Stimulated activated CD8-positive, alpha-beta memory T cell treated with anti-CD3 and anti-CD28 coated beads, Interleukin-2, amount 100 ng/mL, for 48 hours (primary cell): ENCODE data around the gene IFNA5.

ENCODE experiments used
- DNase-seq, 2 donors: peaks; one replicate each; pipeline ENCODE4 v3.0.0-alpha.2; 2020; ENCODE audit warnings: low read depth in 2 of 2

The IFNA5 gene

GRCh38 chr9:21305213-21305612 lies at the start of gene IFNA5:
TSS of gene IFNA5 (minus strand) at chr9:21305313. CDS start at chr9:21305256, 57 bp downstream.
- no peak for DNase-seq

DNA sequence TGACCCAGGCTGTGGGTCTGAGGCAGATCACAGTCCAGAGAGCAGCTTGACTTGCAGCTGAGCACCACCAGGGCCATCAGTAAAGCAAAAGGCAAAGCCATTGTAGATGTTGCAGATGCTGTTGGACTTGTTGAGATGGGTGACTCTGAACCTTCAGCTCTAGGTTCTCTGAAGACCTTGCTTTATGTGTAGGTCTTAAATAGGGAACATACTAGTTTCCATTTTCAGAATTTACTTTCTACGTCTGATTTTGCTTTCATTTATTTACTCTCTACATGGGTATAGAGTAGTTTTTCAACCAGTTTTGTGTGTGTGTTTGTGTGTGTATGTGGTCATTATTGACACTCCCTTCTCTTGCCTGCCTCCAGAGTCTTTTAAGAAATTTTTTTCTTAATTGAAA lies 45.7 kb upstream of the IFNA5 start, which contains the start of gene IFNA6:
IFNA6 (minus strand) TSS at position 101 of the 400 bp plus-strand sequence; CDS start at position 101, 0 bp downstream.
- DNase-seq, result no peak

GRCh38 chr9:21348430-21348970 lies 43.4 kb upstream of the IFNA5 start:
- no peak for DNase-seq

DNA sequence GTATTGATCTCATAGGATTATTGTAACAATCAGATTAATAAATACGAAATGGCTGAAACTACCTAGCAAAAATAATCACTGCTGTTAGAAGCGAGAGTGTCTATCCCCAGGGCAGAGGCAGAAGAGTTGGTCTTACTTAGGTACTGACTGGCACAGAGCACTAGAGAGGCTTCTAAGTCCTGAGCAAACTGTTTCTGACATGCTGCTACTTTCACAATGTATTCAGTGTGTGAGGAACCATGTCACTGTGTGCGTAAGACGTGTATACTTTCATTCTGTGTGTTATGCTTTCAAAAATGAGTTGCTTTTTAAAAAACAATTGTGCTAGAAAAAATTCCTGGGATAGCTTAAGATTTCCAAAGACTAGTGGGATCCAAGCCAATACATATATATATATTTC lies 35.6 kb upstream of the IFNA5 start:
- DNase-seq, result no peak

- no peak for DNase-seq
Measured at GRCh38 chr9:21336457-21336856, 31.3 kb upstream of the IFNA5 start.

DNA sequence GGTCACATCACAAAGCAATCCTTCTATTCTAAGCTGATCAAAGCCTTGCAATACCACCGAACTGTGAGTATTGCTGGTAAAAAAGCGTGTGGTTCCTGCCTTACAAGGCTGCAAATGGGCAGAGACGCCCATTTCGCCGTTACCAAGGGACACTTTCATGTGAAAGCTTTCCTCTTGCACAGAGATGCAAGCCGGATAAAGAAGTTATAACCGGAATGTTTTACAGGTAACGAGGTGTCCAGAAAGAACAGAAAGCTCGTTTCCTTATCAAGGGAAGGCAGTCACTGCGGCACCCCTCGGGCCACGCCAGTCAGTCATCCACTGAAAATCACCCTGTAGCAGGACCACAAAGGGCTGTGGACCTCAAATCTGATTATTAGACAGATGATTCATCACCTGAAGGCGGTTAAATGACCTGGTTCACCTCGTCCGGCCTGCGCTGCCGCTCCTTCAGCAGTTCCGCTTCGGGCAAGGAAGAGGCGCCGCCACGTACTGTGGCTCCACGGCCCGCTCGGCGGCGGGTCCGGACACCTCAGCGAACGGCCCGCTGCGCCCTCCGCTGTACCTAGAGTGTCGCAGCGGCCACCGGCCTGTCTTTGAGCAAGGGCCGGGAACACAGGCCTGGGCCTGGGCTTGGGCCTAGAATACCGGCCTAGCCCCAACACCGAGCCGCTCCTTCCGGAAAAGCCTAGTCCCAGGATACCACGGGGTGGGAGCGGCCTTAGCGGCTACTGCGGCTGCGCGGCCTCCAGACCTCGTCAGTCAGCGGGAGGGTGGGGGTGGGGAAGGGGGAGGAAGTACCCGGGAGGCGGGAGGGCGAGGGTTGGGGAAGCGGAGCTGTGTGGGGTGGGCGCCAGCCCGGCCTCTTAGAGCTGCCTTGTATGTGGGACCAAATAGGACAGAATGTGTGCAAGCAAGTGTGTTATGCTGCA lies 29.9 kb upstream of the IFNA5 start, which contains the start of gene KLHL9:
KLHL9 (minus strand) TSS at position 704 of the 932 bp plus-strand sequence; CDS start at position 159, 545 bp downstream.
- DNase-seq, result peak; percentile 81 to 85

DNA sequence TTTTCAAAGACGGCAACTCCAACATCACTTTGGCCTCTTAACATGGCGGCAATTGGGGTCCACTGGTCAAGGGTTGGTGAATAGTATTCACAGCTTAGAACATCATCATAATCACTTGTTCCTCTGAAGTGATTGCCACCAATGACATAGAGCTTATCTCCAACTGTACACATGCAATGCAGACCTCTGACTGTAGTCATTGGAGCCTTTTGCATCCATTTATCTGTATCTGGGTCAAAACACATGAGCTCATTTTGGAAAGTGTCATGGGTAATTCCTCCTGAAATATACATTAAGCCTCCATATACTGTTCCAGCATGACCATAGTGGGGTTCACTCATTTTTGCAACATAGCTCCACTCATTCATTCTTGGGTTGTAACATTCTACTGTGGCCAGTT lies 28.1 kb upstream of the IFNA5 start:
- no peak for DNase-seq

DNA sequence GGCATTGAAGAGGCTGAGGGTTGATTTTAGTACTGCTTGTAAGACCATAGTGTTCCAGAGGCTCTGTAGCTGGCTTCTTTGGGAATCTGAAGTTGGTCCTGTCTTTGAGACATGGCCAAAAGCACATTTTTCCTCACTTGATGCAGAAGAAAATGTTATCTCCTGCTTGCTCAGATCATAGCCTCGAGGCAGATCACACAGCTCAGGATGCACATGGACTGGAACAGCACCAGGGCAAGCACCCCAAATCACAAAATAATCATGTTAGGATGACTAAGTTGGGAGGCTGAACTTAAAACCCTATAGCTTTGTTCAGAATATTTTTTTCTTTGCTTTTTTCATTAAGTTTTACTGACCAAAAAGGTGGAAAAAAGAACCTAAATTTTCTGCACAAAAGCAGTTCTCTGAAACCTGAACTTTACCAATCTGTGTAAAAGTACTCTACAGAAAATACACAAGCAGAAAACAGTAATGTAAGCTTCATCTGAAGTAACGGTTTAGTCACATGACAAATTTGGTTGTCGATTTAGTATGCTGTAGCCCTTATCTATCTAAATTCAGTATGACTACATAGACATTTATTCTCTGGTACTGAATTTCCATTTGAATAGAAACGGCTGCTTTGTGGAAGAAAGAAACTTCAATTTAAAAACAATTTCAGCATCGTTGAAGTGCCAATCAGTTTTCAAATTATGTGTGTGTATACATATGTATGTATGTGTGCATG lies 26.7 kb upstream of the IFNA5 start:
- no peak for DNase-seq

- DNase-seq, result no peak
Measured at GRCh38 chr9:21326526-21327139, 21.5 kb upstream of the IFNA5 start.

- no peak for DNase-seq
Measured at GRCh38 chr9:21324047-21324446, 18.9 kb upstream of the IFNA5 start.

- no peak for DNase-seq
Measured at GRCh38 chr9:21322911-21323461, 17.9 kb upstream of the IFNA5 start.

GRCh38 chr9:21320465-21320864 lies 15.4 kb upstream of the IFNA5 start:
- DNase-seq, result no peak

DNA sequence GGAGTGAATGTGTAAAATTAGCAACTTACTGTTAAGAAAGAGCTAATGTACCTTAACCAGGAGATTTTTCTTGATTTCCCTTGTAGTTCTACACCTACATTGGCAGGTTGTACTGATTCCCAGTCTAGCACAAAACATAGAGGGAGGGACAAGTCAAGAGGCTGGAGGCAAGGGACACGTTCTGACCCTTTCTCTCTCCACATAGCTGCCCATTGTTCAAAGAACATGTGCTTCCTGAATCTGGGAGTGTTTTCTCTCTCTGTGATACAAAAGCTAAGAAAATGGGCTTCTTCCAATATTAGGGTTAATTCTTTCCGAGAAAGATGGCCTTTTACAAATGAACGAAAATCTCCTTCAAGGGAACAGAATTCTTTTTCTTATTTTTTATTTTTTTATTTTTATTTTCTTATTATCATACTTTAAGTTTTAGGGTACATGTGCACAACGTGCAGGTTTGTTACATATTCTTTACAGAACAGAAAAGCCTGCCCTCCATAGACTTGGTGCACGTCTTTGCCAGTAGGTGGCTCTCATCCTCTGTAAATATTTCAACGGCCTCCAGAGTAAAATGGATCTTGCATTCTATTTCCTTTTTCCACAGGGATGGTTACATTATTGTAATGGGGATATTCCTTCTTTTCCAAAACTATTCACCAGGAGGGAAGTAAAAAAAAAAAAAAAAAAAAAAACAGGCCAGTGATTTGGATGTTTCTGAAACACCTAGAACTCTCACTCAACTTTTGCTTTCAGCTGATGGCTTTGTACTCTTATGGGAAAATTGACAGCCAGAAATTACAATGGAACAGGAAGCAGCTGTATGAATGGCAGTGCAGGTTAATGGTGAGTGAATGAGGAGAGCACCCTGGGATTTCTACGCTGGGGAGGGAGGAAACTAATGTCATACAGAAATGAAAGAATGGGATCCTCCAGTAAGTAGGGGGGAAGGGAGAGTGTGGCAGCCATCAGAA lies 13.1 kb upstream of the IFNA5 start:
- no peak for DNase-seq

DNA sequence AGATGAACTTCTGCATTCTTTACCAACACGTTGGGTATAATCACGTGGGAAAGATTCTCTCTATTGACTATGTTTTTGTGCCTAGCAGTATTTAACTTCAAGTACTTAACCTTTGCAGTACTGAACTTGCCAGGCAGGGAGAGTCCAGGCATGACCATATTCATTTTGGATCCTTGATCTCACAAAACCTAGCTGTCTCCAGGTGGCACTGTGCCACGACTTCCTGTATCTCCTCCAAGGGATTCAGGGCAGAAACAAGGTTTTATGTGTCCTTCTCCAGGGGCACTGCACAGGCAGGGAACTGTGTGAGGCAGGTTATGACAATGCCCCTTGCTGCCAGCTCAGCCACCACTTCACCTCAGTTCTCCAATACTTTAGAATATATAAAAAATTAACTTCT lies 11.7 kb upstream of the IFNA5 start:
- DNase-seq, result no peak

GRCh38 chr9:21316032-21316842 lies 11.1 kb upstream of the IFNA5 start:
- DNase-seq, result no peak

DNA sequence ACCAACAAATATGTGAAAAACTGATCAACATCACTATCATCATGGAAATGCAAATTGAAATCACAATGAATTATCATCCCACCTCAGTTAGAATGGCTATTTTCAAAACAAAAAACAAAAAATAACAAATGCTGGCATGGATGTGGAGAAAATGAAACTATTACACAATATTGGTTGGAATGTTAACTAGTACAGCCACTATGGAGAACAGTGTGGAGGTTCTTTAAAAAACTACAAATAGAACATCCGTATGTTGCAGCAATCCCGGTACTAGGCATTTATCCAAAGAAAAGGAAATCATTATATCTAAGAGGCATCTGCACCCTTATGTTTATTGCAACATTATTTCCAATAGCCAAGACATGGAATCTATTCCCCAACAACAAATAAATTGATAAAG lies 9.0 kb upstream of the IFNA5 start:
- no peak for DNase-seq

- no peak for DNase-seq
Measured at GRCh38 chr9:21311889-21312288, 6.8 kb upstream of the IFNA5 start.

GRCh38 chr9:21295992-21296391 lies 9.1 kb downstream of the IFNA5 start:
- no peak for DNase-seq

GRCh38 chr9:21294904-21295538 lies 10.1 kb downstream of the IFNA5 start:
- DNase-seq, result no peak
